G401.6 (cell line): Measurements from ENCODE around the gene PTPRN2.
"Not testable (repeated sequence)": the region's sequence is repeated elsewhere in the genome, so short reads cannot be mapped to it uniquely, and the experiment has no call there.

Experiments used
- FAIRE-seq: peaks from 2 replicates; lab custom pipeline; 2012; peaks lifted over from hg19 to GRCh38; lab: Jason Lieb, UNC

The PTPRN2 gene

GRCh38 chr7:157940497-157940896 lies 647.1 kb downstream of the PTPRN2 start:
- FAIRE-seq = no peak

- no peak for FAIRE-seq
These were observed 649.4 kb downstream of the PTPRN2 start for GRCh38 chr7:157938211-157938610.

- FAIRE-seq = no peak
These were observed 650.2 kb downstream of the PTPRN2 start for GRCh38 chr7:157937406-157937805.

- no peak for FAIRE-seq
These were observed 650.6 kb downstream of the PTPRN2 start for GRCh38 chr7:157936976-157937375.

- FAIRE-seq = not testable (repeated sequence)
These were observed 651.9 kb downstream of the PTPRN2 start for GRCh38 chr7:157935721-157936120.

- not testable (repeated sequence) for FAIRE-seq
These were observed 654.1 kb downstream of the PTPRN2 start for GRCh38 chr7:157933219-157934155.

- FAIRE-seq = no peak
These were observed 655.0 kb downstream of the PTPRN2 start for GRCh38 chr7:157932498-157933218.

GRCh38 chr7:157930926-157931466 lies 656.6 kb downstream of the PTPRN2 start:
- FAIRE-seq = no peak

GRCh38 chr7:157930441-157930840 lies 657.2 kb downstream of the PTPRN2 start:
- FAIRE-seq = no peak

GRCh38 chr7:157929671-157930070 lies 658.0 kb downstream of the PTPRN2 start:
- FAIRE-seq = no peak

GRCh38 chr7:157928808-157929425 lies 658.7 kb downstream of the PTPRN2 start:
- FAIRE-seq = no peak

- FAIRE-seq = no peak
These were observed 659.3 kb downstream of the PTPRN2 start for GRCh38 chr7:157928171-157928794.

GRCh38 chr7:157927313-157927925 lies 660.2 kb downstream of the PTPRN2 start:
- no peak for FAIRE-seq

- no peak for FAIRE-seq
These were observed 661.0 kb downstream of the PTPRN2 start for GRCh38 chr7:157926521-157927150.

GRCh38 chr7:157926107-157926506 lies 661.5 kb downstream of the PTPRN2 start:
- FAIRE-seq = no peak

GRCh38 chr7:157925383-157925875 lies 662.2 kb downstream of the PTPRN2 start:
- FAIRE-seq = no peak

GRCh38 chr7:157923903-157924630 lies 663.6 kb downstream of the PTPRN2 start:
- no peak for FAIRE-seq

GRCh38 chr7:157922576-157922975 lies 665.0 kb downstream of the PTPRN2 start:
- FAIRE-seq = no peak

- FAIRE-seq = no peak
These were observed 669.1 kb downstream of the PTPRN2 start for GRCh38 chr7:157918326-157919080.
